GM12872 (cell line): ENCODE data around the gene CLEC7A.

Source experiments
- CTCF ChIP-seq: IDR thresholded peaks from 3 replicates; pipeline ENCODE4 v1.5.1; 2011; ENCODE audit warnings: low read depth, mild to moderate bottlenecking, low read length, moderate library complexity; ENCODE audit not compliant: insufficient read depth

The CLEC7A gene

GRCh38 chr12:10121278-10121677 lies 8.7 kb downstream of the CLEC7A start:
- TF ChIP-seq CTCF: no peak

GRCh38 chr12:10119066-10119465 lies 10.9 kb downstream of the CLEC7A start:
- no peak for TF ChIP-seq CTCF

- TF ChIP-seq CTCF: no peak
Observed at GRCh38 chr12:10115890-10116289, 14.1 kb downstream of the CLEC7A start.

- no peak for TF ChIP-seq CTCF
Observed at GRCh38 chr12:10115311-10115710, 14.7 kb downstream of the CLEC7A start.

GRCh38 chr12:10113920-10114319 lies 16.1 kb downstream of the CLEC7A start:
- no peak for TF ChIP-seq CTCF

- TF ChIP-seq CTCF: no peak
Observed at GRCh38 chr12:10113075-10113474, 16.9 kb downstream of the CLEC7A start.

GRCh38 chr12:10111451-10111850 lies 18.5 kb downstream of the CLEC7A start:
- TF ChIP-seq CTCF: no peak
